Activated naive CD4-positive, alpha-beta T cell treated with Interleukin-2 at 50 U/mL for 16 hours (primary cell): ENCODE data around the gene ZNF396.
A peak's percentile ranks its signal among the peaks of the same experiment; 100 is the strongest.

Experiments
- DNase-seq: peaks from one replicate; pipeline ENCODE4 v3.0.0-alpha.2; 2020

The ZNF396 gene

GRCh38 chr18:35379421-35379820, 2.3 kb upstream of the ZNF396 start:
- no peak for DNase-seq

DNA sequence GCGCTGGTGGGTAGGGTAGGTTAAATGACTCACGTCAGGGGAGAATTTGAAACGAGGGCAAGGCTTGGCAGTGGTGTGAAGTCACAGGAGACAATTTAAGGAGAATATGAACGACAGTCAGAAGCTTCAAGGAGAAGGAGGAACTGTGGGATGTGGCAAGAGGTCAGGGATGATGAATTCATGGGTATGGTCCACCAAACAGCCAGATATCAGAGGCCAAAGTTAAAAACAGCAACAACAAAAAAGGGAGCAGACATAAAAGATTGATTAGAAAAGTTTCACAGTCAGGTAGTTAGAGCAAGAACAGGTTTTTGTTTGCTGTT, 1.4 kb upstream of the ZNF396 start:
- DNase-seq: no peak

DNA sequence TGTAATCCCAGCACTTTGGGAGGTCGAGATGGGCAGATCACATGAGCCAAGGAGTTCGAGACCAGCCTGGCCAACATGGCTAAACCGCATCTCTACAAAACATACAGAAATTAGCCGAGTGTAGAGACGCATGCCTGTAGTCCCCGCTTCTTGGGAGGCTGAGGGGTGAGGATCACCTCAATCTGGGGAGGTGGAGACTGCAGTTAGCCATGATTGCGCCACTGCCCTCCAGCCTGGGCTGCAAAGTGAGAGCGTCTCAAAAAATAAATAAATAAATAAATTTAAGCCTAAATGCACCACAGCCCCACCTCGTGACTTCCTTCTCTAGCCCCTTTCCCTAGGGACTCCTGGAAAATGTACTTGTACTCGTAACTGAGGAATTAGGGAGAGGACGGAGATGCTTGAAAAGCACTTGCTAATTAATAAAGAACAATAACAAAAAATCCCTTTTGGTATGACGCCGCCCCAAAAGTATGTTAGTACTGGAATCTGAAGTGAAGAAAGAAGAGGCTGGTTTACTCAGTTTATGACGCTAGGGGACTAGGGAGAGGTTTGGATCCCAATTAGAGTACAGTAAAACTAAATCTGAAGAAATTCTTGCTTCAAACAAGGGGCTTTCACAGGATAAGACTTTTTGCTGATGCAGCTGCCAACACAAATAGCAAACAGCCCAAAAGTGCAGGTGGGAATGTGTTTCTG, 887 bp upstream of the ZNF396 start:
- no peak for DNase-seq

- peak; percentile 13 for DNase-seq
Measured at GRCh38 chr18:35376393-35376741, 770 bp downstream of the ZNF396 start.

DNA sequence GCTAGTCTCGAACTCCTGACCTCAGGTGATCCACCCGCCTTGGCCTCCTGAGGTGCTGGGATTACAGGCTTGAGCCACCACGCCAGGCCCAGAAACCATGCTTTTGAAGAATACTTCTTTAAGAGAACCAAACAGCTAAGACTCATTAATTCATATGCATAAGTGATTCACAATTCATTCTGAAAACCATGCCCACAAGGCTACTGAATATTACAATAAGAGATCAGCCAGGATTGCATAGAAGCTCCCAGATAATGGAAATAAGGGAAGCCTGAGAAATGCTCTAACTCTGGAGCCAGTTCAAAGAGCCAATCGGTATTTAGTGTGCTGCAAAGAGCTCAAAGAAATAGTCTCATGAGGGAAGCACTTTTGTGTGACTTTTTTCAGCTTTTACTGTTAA, 2.4 kb downstream of the ZNF396 start:
- no peak for DNase-seq

DNA sequence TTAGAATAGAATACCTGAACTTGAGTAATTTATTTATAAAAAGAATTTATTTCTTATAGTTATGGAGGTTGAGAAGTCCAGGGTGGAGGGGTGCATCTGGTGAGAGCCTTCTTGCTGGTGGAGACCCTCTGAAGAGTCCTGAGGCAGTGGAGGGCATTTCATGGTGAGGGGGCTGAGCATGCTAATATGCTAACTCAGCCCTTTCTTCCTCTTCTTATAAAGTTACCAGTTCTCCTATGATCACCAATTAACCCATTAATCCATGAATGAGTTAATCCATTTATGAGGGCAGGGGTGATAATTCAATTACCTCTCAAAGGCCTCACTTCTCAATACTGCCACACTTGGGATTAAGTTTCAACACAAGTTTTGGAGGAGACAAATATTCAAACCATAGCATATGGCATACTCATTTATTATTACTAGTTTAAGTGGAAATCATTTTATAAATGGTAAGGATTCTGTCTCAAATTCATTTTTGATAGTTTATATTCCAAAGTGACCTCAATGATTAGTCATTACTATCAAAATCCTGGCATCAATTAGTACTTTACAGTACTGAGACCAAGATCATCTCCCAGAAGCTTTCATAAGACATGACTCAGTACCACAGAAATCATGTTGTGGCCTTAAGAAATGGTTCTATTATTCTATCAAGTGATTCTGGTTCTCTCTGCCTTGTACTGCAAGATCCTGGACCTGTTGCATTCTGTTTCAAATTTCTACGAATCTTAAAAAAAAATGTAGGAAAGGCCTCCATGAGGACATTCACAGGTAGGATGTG, 5.5 kb downstream of the ZNF396 start:
- DNase-seq: no peak

DNA sequence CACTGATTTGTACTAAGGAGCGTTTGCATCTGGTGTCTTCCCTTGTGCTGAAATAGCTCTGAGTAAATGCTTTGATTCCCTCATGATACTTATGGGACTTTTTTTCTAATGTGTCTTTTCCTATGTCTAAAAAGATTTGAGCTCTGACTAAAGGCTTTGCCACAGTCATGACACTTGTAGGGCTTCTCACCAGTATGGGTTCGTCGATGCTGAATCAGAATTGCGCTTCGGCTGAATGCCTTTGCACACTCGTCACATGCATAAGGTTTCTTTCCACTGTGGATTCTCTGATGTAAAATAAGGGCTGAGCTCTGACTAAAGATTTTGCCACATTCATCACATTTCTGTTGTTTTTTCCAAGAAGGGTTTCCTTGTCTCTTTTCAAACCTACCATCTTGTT, 8.0 kb downstream of the ZNF396 start:
- no peak for DNase-seq

GRCh38 chr18:35368595-35368994, 8.5 kb downstream of the ZNF396 start:
- DNase-seq: no peak

- DNase-seq: no peak
Measured at GRCh38 chr18:35362531-35362930, 14.6 kb downstream of the ZNF396 start.

- no peak for DNase-seq
Measured at GRCh38 chr18:35361570-35362321, 15.4 kb downstream of the ZNF396 start.

DNA sequence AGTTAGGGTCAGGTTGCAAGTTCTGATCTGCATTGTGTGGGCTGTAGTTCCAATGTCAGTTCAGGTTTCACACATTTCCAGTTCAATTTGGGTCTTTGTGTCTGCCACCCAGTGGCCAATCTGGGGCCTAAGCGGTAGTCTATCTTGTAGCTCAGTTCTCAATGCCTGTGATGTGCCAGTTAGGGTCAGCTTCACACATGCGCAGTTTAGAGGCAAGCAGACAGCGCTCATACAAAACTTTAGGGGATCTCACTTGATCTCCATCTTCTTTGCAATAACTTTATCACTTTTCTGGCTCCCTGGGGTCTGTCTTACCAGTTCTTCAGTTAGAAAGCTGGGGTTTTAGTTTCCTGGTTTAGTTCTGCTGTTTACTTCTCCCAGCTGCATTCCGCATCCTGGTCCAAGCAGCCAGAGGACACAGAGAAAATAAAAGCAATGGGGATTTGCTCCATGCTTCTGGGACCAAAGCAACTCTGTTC, 22.0 kb downstream of the ZNF396 start:
- DNase-seq: peak; percentile 59

- no peak for DNase-seq
Measured at GRCh38 chr18:35352778-35353177, 24.4 kb downstream of the ZNF396 start.

- DNase-seq: no peak
Measured at GRCh38 chr18:35352283-35352682, 24.9 kb downstream of the ZNF396 start.

DNA sequence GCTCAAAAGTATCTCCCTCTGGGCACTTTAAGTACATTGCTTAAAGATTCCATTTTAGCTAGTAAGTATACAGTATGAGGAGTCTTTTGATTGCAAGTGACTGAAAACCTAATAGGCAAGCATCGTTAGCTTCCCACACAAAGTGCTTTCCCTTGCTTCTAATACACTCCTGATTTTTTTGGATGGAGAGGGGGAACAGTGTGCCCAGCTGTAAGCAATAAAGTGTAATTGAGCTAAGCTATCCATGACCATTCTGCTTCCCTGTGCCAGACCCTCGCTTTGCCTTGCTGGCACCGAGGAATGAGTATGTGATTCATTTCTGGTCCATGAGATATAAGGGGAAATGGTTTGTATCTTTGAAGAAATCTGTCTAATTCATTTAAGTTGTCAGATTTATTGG, 29.1 kb downstream of the ZNF396 start:
- no peak for DNase-seq

DNA sequence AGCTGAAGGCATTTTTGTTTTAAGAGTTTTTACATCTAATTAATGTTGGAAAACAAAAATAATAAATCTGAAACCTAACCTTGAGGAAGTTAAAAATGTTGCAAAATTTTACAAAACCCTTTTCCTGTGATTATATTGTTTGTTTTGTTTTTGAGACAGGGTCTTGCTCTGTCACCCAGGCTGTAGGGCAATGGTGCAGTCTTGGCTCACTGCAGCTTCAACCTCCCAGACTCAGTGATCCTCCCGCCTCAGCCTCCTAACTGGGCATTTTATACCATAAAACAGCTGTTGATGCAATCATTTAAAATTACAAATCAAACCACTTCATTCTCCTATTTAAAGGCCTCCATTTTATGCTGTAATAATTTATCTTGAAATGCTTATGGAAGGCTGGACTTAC, 31.2 kb downstream of the ZNF396 start:
- DNase-seq: no peak

DNA sequence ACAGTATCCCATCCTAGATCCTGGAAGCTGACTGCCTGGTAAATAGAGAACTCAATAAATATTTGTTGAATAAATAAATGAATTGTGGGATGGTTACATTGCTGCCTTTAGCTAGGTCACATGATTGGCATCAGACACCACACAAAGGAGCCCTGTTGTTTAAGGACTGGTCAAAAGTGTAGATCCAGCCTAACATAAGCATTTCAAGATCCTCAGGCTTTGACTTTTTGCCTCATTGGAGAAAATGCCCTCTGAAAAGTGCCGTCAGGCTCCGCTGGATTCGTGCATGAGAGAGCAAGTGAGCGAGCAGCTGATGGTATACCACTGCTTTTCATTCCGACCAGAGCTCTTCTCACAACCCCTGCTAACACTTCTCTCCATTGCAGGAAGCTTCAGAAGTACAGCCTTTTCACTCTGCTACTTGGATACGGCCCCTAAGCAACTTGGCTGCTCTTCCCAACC, 31.6 kb downstream of the ZNF396 start:
- DNase-seq: no peak

DNA sequence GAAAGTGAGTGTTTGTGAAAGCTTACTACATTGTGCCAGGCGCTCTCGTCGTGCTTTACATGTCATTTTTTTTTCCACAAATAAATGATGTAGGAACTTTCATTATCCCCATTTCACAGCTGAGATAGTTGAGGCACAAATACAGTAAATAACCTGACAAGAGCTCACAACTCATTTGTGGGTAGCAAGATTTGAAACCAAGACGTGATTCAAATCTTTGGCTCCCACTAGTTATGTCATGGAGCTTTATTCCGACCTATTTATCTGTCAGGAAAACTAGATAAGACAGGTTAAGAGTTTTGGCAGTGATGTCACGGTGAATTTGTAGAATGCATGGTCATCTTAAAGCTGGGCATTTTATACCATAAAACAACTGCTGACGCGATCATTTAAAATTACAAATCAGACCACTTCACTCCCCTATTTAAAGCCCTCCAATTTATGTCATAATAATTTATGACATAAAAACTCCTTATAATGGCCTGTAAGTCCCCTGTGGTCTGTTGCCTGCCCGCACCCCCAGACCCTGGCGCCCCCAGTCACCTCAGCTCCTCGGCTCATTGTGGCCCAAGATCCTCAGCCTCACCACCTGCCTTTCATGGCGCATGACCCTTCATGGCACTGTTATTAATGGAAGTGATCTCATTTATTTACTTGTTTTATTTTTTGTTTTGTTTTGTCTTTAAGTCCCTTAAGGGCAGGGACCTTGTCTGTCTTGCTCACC, 32.2 kb downstream of the ZNF396 start:
- no peak for DNase-seq

- peak; percentile 94 for DNase-seq
Measured at GRCh38 chr18:35343936-35344735, 33.0 kb downstream of the ZNF396 start, which contains the start of gene ZNF24. TSS of gene ZNF24 (minus strand) at chr18:35344420. CDS start at chr18:35340650, 3,770 bp downstream.

GRCh38 chr18:35343488-35343935, 33.6 kb downstream of the ZNF396 start:
- no peak for DNase-seq

DNA sequence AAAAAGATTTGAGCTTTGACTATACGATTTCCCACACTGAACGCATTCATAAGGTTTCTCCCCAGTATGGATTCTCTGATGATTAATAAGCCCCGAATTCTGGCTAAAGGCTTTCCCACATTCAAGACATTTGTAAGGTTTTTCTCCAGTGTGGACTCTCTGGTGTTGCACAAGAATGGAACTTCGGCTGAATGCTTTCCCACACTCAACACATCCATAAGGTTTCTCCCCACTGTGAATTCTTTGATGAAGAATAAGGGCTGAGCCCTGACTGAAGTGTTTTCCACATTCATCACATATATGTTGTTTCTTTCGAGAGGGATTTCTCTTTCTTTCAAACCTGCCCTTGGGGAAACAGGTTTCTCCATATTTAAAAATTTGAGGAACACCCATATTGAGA, 39.9 kb downstream of the ZNF396 start:
- DNase-seq: no peak

- DNase-seq: no peak
Measured at GRCh38 chr18:35335866-35336265, 41.3 kb downstream of the ZNF396 start.

GRCh38 chr18:35334821-35335220, 42.3 kb downstream of the ZNF396 start:
- DNase-seq: no peak
